ENCODE data around the gene NUPR1. TPM values are rescaled to one million over a fixed set of nuclear protein-coding genes. Genes with fewer than 3 reads are reported as not detected.

The NUPR1 gene
- total and polyA plus RNA-seq, 2 of the 13 experiments (the other 11 are each of a cell fraction or from before 2014, with no cell fraction given) = 18.0 to 25.6 TPM

DNA sequence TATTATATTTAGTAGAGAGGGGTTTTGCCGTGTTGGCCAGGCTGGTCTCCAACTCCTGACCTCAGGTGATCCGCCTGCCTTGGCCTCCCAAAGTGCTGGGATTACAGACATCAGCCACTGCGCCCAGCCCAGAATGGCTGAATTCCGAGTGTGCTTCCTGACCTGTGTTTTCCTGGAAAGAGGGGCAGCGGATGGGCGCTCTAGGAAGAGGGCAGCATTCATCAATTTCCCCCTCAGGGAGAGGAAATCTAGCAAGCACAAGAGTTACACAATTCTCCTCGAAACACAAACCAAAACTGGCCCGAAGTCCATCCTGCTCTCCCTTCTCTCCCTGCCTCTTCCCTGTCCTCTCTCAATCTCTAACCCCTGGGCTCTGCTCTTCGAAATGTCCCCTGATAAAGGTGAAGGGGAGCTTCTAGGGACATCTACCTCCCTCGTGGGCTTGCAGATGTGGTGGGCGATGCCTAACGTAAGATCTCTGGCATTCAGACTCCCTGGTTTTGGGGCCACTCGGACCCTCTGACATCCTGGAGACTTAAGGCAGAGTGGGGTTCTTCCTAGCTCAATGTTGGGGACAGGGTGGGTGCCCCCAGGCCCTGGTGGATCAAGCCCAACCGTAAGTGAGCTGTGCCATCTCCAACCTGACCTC, 33.2 kb downstream of the NUPR1 start (continued):
- TF ChIP-seq, protein P1, sequence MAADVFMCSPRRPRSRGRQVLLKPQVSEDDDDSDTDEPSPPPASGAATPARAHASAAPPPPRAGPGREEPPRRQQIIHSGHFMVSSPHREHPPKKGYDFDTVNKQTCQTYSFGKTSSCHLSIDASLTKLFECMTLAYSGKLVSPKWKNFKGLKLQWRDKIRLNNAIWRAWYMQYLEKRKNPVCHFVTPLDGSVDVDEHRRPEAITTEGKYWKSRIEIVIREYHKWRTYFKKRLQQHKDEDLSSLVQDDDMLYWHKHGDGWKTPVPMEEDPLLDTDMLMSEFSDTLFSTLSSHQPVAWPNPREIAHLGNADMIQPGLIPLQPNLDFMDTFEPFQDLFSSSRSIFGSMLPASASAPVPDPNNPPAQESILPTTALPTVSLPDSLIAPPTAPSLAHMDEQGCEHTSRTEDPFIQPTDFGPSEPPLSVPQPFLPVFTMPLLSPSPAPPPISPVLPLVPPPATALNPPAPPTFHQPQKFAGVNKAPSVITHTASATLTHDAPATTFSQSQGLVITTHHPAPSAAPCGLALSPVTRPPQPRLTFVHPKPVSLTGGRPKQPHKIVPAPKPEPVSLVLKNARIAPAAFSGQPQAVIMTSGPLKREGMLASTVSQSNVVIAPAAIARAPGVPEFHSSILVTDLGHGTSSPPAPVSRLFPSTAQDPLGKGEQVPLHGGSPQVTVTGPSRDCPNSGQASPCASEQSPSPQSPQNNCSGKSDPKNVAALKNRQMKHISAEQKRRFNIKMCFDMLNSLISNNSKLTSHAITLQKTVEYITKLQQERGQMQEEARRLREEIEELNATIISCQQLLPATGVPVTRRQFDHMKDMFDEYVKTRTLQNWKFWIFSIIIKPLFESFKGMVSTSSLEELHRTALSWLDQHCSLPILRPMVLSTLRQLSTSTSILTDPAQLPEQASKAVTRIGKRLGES (CRISPR knock-in tag; IDR thresholded peaks at IDR 0.05; ENCODE audit: borderline replicate concordance) = no peak
- no peak for TF ChIP-seq POLR2AphosphoS5 (IDR thresholded peaks at IDR 0.05; ENCODE audit: low read depth, low read length)
- TF ChIP-seq, protein P2, sequence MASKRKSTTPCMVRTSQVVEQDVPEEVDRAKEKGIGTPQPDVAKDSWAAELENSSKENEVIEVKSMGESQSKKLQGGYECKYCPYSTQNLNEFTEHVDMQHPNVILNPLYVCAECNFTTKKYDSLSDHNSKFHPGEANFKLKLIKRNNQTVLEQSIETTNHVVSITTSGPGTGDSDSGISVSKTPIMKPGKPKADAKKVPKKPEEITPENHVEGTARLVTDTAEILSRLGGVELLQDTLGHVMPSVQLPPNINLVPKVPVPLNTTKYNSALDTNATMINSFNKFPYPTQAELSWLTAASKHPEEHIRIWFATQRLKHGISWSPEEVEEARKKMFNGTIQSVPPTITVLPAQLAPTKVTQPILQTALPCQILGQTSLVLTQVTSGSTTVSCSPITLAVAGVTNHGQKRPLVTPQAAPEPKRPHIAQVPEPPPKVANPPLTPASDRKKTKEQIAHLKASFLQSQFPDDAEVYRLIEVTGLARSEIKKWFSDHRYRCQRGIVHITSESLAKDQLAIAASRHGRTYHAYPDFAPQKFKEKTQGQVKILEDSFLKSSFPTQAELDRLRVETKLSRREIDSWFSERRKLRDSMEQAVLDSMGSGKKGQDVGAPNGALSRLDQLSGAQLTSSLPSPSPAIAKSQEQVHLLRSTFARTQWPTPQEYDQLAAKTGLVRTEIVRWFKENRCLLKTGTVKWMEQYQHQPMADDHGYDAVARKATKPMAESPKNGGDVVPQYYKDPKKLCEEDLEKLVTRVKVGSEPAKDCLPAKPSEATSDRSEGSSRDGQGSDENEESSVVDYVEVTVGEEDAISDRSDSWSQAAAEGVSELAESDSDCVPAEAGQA (IDR thresholded peaks at IDR 0.05; ENCODE audit: low read depth) = no peak
- TF ChIP-seq, protein P2 (CRISPR knock-in tag; IDR thresholded peaks at IDR 0.05; ENCODE audit: borderline replicate concordance) = 0 out of 2 replicates have a peak, but pooled peaks have one; percentile 27
- TF ChIP-seq ZC3H13 (CRISPR knock-in tag; IDR thresholded peaks at IDR 0.05) = no peak
- TF ChIP-seq CCAR2 (optimal IDR thresholded peaks at IDR 0.05; ENCODE audit: low read depth, low read length) = no peak
- peak; percentile 91 for TF ChIP-seq MEIS2 (CRISPR knock-in tag; IDR thresholded peaks at IDR 0.05)
- TF ChIP-seq NR2F6 (IDR thresholded peaks at IDR 0.05) = peak; percentile 67; the same call in 1 of the 2 replicates
- TF ChIP-seq NR2F6 (CRISPR knock-in tag; IDR thresholded peaks at IDR 0.05) = peak; percentile 89
- TF ChIP-seq CREB1 (IDR thresholded peaks at IDR 0.05) = no peak
- no peak for TF ChIP-seq CREB1 (CRISPR knock-in tag; IDR thresholded peaks at IDR 0.05)
- no peak for TF ChIP-seq ZNF124 (CRISPR knock-in tag; IDR thresholded peaks at IDR 0.05)
- TF ChIP-seq RFX5 (IDR thresholded peaks at IDR 0.05; ENCODE audit: low read depth, low read length) = no peak
- TF ChIP-seq TEAD3 (CRISPR knock-in tag; optimal IDR thresholded peaks at IDR 0.05; ENCODE audit: borderline replicate concordance) = peak; percentile 86
- TF ChIP-seq, protein P3, sequence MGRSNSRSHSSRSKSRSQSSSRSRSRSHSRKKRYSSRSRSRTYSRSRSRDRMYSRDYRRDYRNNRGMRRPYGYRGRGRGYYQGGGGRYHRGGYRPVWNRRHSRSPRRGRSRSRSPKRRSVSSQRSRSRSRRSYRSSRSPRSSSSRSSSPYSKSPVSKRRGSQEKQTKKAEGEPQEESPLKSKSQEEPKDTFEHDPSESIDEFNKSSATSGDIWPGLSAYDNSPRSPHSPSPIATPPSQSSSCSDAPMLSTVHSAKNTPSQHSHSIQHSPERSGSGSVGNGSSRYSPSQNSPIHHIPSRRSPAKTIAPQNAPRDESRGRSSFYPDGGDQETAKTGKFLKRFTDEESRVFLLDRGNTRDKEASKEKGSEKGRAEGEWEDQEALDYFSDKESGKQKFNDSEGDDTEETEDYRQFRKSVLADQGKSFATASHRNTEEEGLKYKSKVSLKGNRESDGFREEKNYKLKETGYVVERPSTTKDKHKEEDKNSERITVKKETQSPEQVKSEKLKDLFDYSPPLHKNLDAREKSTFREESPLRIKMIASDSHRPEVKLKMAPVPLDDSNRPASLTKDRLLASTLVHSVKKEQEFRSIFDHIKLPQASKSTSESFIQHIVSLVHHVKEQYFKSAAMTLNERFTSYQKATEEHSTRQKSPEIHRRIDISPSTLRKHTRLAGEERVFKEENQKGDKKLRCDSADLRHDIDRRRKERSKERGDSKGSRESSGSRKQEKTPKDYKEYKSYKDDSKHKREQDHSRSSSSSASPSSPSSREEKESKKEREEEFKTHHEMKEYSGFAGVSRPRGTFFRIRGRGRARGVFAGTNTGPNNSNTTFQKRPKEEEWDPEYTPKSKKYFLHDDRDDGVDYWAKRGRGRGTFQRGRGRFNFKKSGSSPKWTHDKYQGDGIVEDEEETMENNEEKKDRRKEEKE (IDR thresholded peaks at IDR 0.05) = no peak
- peak; percentile 98 for TF ChIP-seq RARA (CRISPR knock-in tag; IDR thresholded peaks at IDR 0.05)
- no peak for TF ChIP-seq HNRNPH1 (optimal IDR thresholded peaks at IDR 0.05; ENCODE audit: low read depth, low read length)
- no peak for TF ChIP-seq ZNF737 (CRISPR knock-in tag; IDR thresholded peaks at IDR 0.05; ENCODE audit: borderline replicate concordance)
- TF ChIP-seq ZNF781 (CRISPR knock-in tag; IDR thresholded peaks at IDR 0.05; ENCODE audit: borderline replicate concordance, not compliant biosample characterization) = no peak
- peak; percentile 49; the same call in 1 of the 2 replicates for TF ChIP-seq IRF2 (CRISPR knock-in tag; IDR thresholded peaks at IDR 0.05)
